Tibial nerve (tissue), 3 donors: Measurements from ENCODE around the gene PXDN.

Experiments used
- POLR2A ChIP-seq, 2 donors: fragments of 450-650 bp; IDR thresholded peaks; one replicate each; pipeline ENCODE4 v1.6.1; 2017; ENCODE audit warnings: antibody characterized with exemption in 2 of 2, mild to moderate bottlenecking in 2 of 2, moderate library complexity in 2 of 2
- TF ChIP-seq, protein P1 (sequence below), 5 experiments: fragments of 200-600 bp in 3 of 5; fragments of 450-650 bp in 2 of 5; sonication (generic) in 3 of 5; IDR thresholded peaks; one replicate each; pipeline ENCODE4 v1.5.1; 2016 to 2019; ENCODE audit warnings: antibody characterized with exemption in 5 of 5, mild to moderate bottlenecking in 3 of 5, moderate library complexity in 2 of 5

- TF ChIP-seq POLR2A (IDR thresholded peaks at IDR 0.05): no peak
- TF ChIP-seq, protein P1, sequence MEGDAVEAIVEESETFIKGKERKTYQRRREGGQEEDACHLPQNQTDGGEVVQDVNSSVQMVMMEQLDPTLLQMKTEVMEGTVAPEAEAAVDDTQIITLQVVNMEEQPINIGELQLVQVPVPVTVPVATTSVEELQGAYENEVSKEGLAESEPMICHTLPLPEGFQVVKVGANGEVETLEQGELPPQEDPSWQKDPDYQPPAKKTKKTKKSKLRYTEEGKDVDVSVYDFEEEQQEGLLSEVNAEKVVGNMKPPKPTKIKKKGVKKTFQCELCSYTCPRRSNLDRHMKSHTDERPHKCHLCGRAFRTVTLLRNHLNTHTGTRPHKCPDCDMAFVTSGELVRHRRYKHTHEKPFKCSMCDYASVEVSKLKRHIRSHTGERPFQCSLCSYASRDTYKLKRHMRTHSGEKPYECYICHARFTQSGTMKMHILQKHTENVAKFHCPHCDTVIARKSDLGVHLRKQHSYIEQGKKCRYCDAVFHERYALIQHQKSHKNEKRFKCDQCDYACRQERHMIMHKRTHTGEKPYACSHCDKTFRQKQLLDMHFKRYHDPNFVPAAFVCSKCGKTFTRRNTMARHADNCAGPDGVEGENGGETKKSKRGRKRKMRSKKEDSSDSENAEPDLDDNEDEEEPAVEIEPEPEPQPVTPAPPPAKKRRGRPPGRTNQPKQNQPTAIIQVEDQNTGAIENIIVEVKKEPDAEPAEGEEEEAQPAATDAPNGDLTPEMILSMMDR (IDR thresholded peaks at IDR 0.05): no peak
These were observed 79.6 kb downstream of the PXDN start for GRCh38 chr2:1664698-1665097.
